H1 (cell line): Measurements from ENCODE around the gene OSCAR. TPM values are rescaled to one million over a fixed set of nuclear protein-coding genes. Genes with fewer than 3 reads are reported as not detected.

ENCODE experiments used
- CHD7 ChIP-seq: fragments of 300-600 bp; sonication (generic); IDR thresholded peaks from 2 replicates; pipeline ENCODE4 v1.7.1; 2012; ENCODE audit warnings: low read length, moderate library complexity, mild to moderate bottlenecking, inconsistent platforms; ENCODE audit not compliant: insufficient replicate concordance
- KDM1A ChIP-seq: fragments of 200-600, 300-600 bp; sonication (generic); IDR thresholded peaks from 2 replicates; pipeline ENCODE4 v1.7.1; 2016; ENCODE audit warnings: mild to moderate bottlenecking, low read length, borderline replicate concordance
- NRF1 ChIP-seq: IDR thresholded peaks from 2 replicates; pipeline ENCODE4 v1.6.1; 2011; ENCODE audit warnings: mild to moderate bottlenecking, low read depth, low read length, improper control_type of control experiment
- TEAD4 ChIP-seq: IDR thresholded peaks from 2 replicates; pipeline ENCODE4 v1.6.1; 2012; ENCODE audit warnings: low read depth, low read length, inconsistent platforms, mixed read lengths
- polyA plus RNA-seq, 7 experiments: library from polyadenylated mRNA; depleted of rRNA in 3 of 7; stranded (reverse) in 5 of 7; unstranded in 2 of 7; fragments of >200 nt in 5 of 7; fragments of 200-250 nt in 2 of 7; gene quantifications; 1 replicate in 5 of 7; 2 replicates in 1 of 7; 4 replicates in 1 of 7; pipeline versions ENCODE4 v1.2.1 to v1.2.3, GENCODE V29; 2011 to 2013; ENCODE audit warnings: missing spikeins in 2 of 7, mixed read lengths in 2 of 7
- total RNA-seq: library from RNA; stranded (reverse); fragmentation: NEBNext Ultra II Directional; extraction: Animal tissue kit (Norgen Biotek cat#: 25700); gene quantifications from 2 replicates; pipeline ENCODE4 v1.2.1, GENCODE V29; 2021

OSCAR gene
- total and polyA plus RNA-seq, 2 of the 8 experiments (the other 6 are each of a cell fraction or from before 2014, with no cell fraction given), result 1.1 TPM

GRCh38 chr19:54045771-54046170, 54.8 kb downstream of the OSCAR start (continued):
- TF ChIP-seq CHD7, result no peak
- TF ChIP-seq NRF1, result no peak
- no peak for TF ChIP-seq TEAD4
- TF ChIP-seq KDM1A, result no peak
